ENCODE results near the gene MISP3. TPM values are rescaled to one million over a fixed set of nuclear protein-coding genes. Genes with fewer than 3 reads are reported as not detected.

MISP3 gene
- total RNA-seq (ENCODE audit: low replicate concordance) = 0.12 and 0.68 TPM in 2 replicates

GRCh38 chr19:14072535-14073260 lies at the start of gene MISP3:
Gene MISP3, plus strand, starts transcription at chr19:14072786. Its CDS starts 524 bp downstream, at chr19:14073310.

GRCh38 chr19:14027856-14028450 lies 44.6 kb upstream of the MISP3 start, which contains the start of gene RLN3:
Gene RLN3, plus strand, starts transcription at chr19:14028148. Its CDS starts 57 bp downstream, at chr19:14028205.

GRCh38 chr19:14031719-14032480 lies 40.7 kb upstream of the MISP3 start, which contains the start of gene IL27RA:
Gene IL27RA, plus strand, starts transcription at chr19:14031762. Its CDS starts 111 bp downstream, at chr19:14031873.

GRCh38 chr19:14061751-14062557 lies 10.6 kb upstream of the MISP3 start, which contains the start of gene PALM3:
Gene PALM3, minus strand, starts transcription at chr19:14062076. Its CDS starts 96 bp downstream, at chr19:14061980.

GRCh38 chr19:14085309-14085995 lies 12.9 kb downstream of the MISP3 start, which contains the start of gene C19orf67:
Gene C19orf67, minus strand, starts transcription at chr19:14085783. Its CDS starts 156 bp downstream, at chr19:14085627.

GRCh38 chr19:14090509-14091080 lies 18.0 kb downstream of the MISP3 start, which contains the start of gene SAMD1:
Gene SAMD1, minus strand, starts transcription at chr19:14090751.

GRCh38 chr19:14117668-14118164 lies 45.1 kb downstream of the MISP3 start, which contains the start of gene PRKACA:
Gene PRKACA, minus strand, starts transcription at chr19:14117762. Its CDS starts 215 bp downstream, at chr19:14117547.

Other genes starting within 250 kb of the MISP3 start
- gene NANOS3, start 195.7 kb upstream of the MISP3 start, total RNA-seq (ENCODE audit: low replicate concordance) = 0.45 TPM in 1 of 2 replicates, not detected in the other
- gene BRME1, start 166.7 kb upstream of the MISP3 start, total RNA-seq (ENCODE audit: low replicate concordance) = 0.12 and 0.45 TPM in 2 replicates
- gene CC2D1A, start 166.6 kb upstream of the MISP3 start, total RNA-seq (ENCODE audit: low replicate concordance) = 4.8 and 6.4 TPM in 2 replicates
- 0.90 and 1.1 TPM in 2 replicates for gene PODNL1, start 134.4 kb upstream of the MISP3 start, total RNA-seq (ENCODE audit: low replicate concordance)
- gene DCAF15, start 120.3 kb upstream of the MISP3 start, total RNA-seq (ENCODE audit: low replicate concordance) = 7.7 and 8.1 TPM in 2 replicates
- gene RFX1, start 66.5 kb upstream of the MISP3 start, total RNA-seq (ENCODE audit: low replicate concordance) = 0.94 and 1.9 TPM in 2 replicates
- gene RLN3, start 44.6 kb upstream of the MISP3 start, total RNA-seq (ENCODE audit: low replicate concordance) = not detected in 2 replicates
- gene IL27RA, start 41.0 kb upstream of the MISP3 start, total RNA-seq (ENCODE audit: low replicate concordance) = 0.23 and 4.4 TPM in 2 replicates
- gene PALM3, start 10.7 kb upstream of the MISP3 start, total RNA-seq (ENCODE audit: low replicate concordance) = under 0.01 and 0.30 TPM in 2 replicates
- not detected in 2 replicates for gene C19orf67, start 13.0 kb downstream of the MISP3 start, total RNA-seq (ENCODE audit: low replicate concordance)
- gene SAMD1, start 18.0 kb downstream of the MISP3 start, total RNA-seq (ENCODE audit: low replicate concordance) = 13.8 and 19.8 TPM in 2 replicates
- 27.3 and 56.8 TPM in 2 replicates for gene PRKACA, start 45.0 kb downstream of the MISP3 start, total RNA-seq (ENCODE audit: low replicate concordance)
- gene ASF1B, start 63.8 kb downstream of the MISP3 start, total RNA-seq (ENCODE audit: low replicate concordance) = 0.94 and 4.6 TPM in 2 replicates
- gene ADGRL1, start 133.4 kb downstream of the MISP3 start, total RNA-seq (ENCODE audit: low replicate concordance) = 4.4 and 8.5 TPM in 2 replicates

Data from smooth muscle cell of the coronary artery (primary cell).